GM10248 (cell line): ENCODE results near the gene SPI1.
"Not testable (repeated sequence)": the region's sequence is repeated elsewhere in the genome, so short reads cannot be mapped to it uniquely, and the experiment has no call there.

ENCODE experiments used
- CTCF ChIA-PET: fragments of 300-600 bp; sonication (Branson Sonifier 250); formaldehyde crosslinking; extraction: SDS; loops from one replicate; lab custom pipeline; 2021; ENCODE audit warnings: antibody characterized with exemption; lab: Yijun Ruan, JAX
- POLR2A ChIA-PET: fragments of 350-650 bp; sonication (Branson Sonifier 250); formaldehyde crosslinking; extraction: SDS; loops from one replicate; lab custom pipeline; 2020; ENCODE audit warnings: antibody characterized with exemption; lab: Yijun Ruan, JAX
- DNase-seq: peaks from one replicate; pipeline ENCODE4 v3.0.0; 2012; ENCODE audit errors: extremely low spot score
- CTCF ChIP-seq: IDR thresholded peaks from 2 replicates; pipeline ENCODE4 v1.5.1; 2012; ENCODE audit warnings: mild to moderate bottlenecking, low read depth; ENCODE audit errors: extremely low read depth, missing control alignments, control extremely low read depth

Gene SPI1

GRCh38 chr11:47326198-47326597 is 52.1 kb downstream of the SPI1 start:
- TF ChIP-seq CTCF, result no peak
- ChIA-PET POLR2A (no interaction called here), CTCF (interaction anchor here (0.8 to 1.2 kb wide), 2 partner anchors 20 to 24 kb away, joined by 3 read pairs; no protein-coding TSS in a partner anchor)
- no peak for DNase-seq

- TF ChIP-seq CTCF, result no peak
- ChIA-PET CTCF (no interaction called here), POLR2A (interaction anchor here (0.5 kb wide), 1 partner anchor 212 kb away, joined by 3 read pairs; no protein-coding TSS in a partner anchor)
- DNase-seq, result no peak
Measured at GRCh38 chr11:47325271-47326041, 52.9 kb downstream of the SPI1 start.

GRCh38 chr11:47324520-47324919 is 53.8 kb downstream of the SPI1 start:
- CTCF ChIA-PET, result interaction anchor here (1.3 kb wide), 1 partner anchor 9 kb away, joined by 7 read pairs; no protein-coding TSS in a partner anchor
- TF ChIP-seq CTCF, result no peak
- POLR2A ChIA-PET, result no interaction called here
- DNase-seq, result no peak

- ChIA-PET CTCF (no interaction called here), POLR2A (no interaction called here)
- DNase-seq, result peak; percentile 15
- no peak for TF ChIP-seq CTCF
Measured at GRCh38 chr11:47318166-47318565, 60.2 kb downstream of the SPI1 start.

GRCh38 chr11:47317064-47317828 is 61.1 kb downstream of the SPI1 start:
- ChIA-PET CTCF (no interaction called here), POLR2A (no interaction called here)
- no peak for DNase-seq
- TF ChIP-seq CTCF, result no peak

- POLR2A ChIA-PET, CTCF ChIA-PET: not testable (repeated sequence)
Measured at GRCh38 chr11:47316501-47316900, 61.8 kb downstream of the SPI1 start.

More at GRCh38 chr11:47316501-47316900, 61.8 kb downstream of the SPI1 start:
- not testable (repeated sequence) for DNase-seq
